ENCODE results near the gene VN1R5.

VN1R5 gene

GRCh38 chr1:247298701-247299100, 42.8 kb downstream of the VN1R5 start:
- Histone ChIP-seq H3K9me3 (ENCODE audit: low read length) (no peaks in the 10 kb centered on the region), H3K4me1 (ENCODE audit: insufficient read depth, low read length) (peaks cover 10% of the 10 kb centered on the region), H3K27me3 (ENCODE audit: insufficient read depth, low read length) (no peaks in the 10 kb centered on the region), H2AFZ (ENCODE audit: low read depth, low read length) (no peak overlapping the region), H3K4me3 (ENCODE audit: low read length) (no peak overlapping the region), H3K36me3 (ENCODE audit: insufficient read depth, low read length) (peaks cover 55% of the 10 kb centered on the region)

GRCh38 chr1:247299723-247300381, 44.0 kb downstream of the VN1R5 start:
- H3K9me3 ChIP-seq (ENCODE audit: low read length): no peaks in the 10 kb centered on the region
- no peaks in the 10 kb centered on the region for H3K27me3 ChIP-seq (ENCODE audit: insufficient read depth, low read length)
- H3K4me3 ChIP-seq (ENCODE audit: low read length): no peak overlapping the region
- H3K36me3 ChIP-seq (ENCODE audit: insufficient read depth, low read length): peaks cover 65% of the 10 kb centered on the region
- peaks cover 6% of the 10 kb centered on the region for H3K4me1 ChIP-seq (ENCODE audit: insufficient read depth, low read length)
- H2AFZ ChIP-seq (ENCODE audit: low read depth, low read length): no peak overlapping the region

GRCh38 chr1:247300491-247301175, 44.8 kb downstream of the VN1R5 start:
- Histone ChIP-seq H3K4me3 (ENCODE audit: low read length) (no peak overlapping the region), H3K4me1 (ENCODE audit: insufficient read depth, low read length) (peaks cover 3% of the 10 kb centered on the region), H2AFZ (ENCODE audit: low read depth, low read length) (no peak overlapping the region), H3K36me3 (ENCODE audit: insufficient read depth, low read length) (peaks cover 72% of the 10 kb centered on the region), H3K27me3 (ENCODE audit: insufficient read depth, low read length) (no peaks in the 10 kb centered on the region), H3K9me3 (ENCODE audit: low read length) (no peaks in the 10 kb centered on the region)

GRCh38 chr1:247301176-247301540, 45.3 kb downstream of the VN1R5 start:
- Histone ChIP-seq H3K36me3 (ENCODE audit: insufficient read depth, low read length) (peaks cover 77% of the 10 kb centered on the region), H2AFZ (ENCODE audit: low read depth, low read length) (no peak overlapping the region), H3K9me3 (ENCODE audit: low read length) (no peaks in the 10 kb centered on the region), H3K4me3 (ENCODE audit: low read length) (no peak overlapping the region), H3K27me3 (ENCODE audit: insufficient read depth, low read length) (no peaks in the 10 kb centered on the region), H3K4me1 (ENCODE audit: insufficient read depth, low read length) (peaks cover 3% of the 10 kb centered on the region)

- Histone ChIP-seq H3K4me3 (ENCODE audit: low read length) (no peak overlapping the region), H3K9me3 (ENCODE audit: low read length) (no peaks in the 10 kb centered on the region), H3K36me3 (ENCODE audit: insufficient read depth, low read length) (peaks cover 93% of the 10 kb centered on the region), H3K27me3 (ENCODE audit: insufficient read depth, low read length) (no peaks in the 10 kb centered on the region), H2AFZ (ENCODE audit: low read depth, low read length) (no peak overlapping the region), H3K4me1 (ENCODE audit: insufficient read depth, low read length) (peaks cover 3% of the 10 kb centered on the region)
Observed at GRCh38 chr1:247303216-247303615, 47.3 kb downstream of the VN1R5 start.

GRCh38 chr1:247304031-247304430, 48.2 kb downstream of the VN1R5 start:
- Histone ChIP-seq H3K4me3 (ENCODE audit: low read length) (no peak overlapping the region), H3K4me1 (ENCODE audit: insufficient read depth, low read length) (no peaks in the 10 kb centered on the region), H3K27me3 (ENCODE audit: insufficient read depth, low read length) (no peaks in the 10 kb centered on the region), H3K36me3 (ENCODE audit: insufficient read depth, low read length) (peaks cover 95% of the 10 kb centered on the region), H3K9me3 (ENCODE audit: low read length) (no peaks in the 10 kb centered on the region), H2AFZ (ENCODE audit: low read depth, low read length) (no peak overlapping the region)
